Ishikawa (cell line): ENCODE data around the gene RNF150.

ENCODE experiments used
- CEBPB ChIP-seq: IDR thresholded peaks from 2 replicates; pipeline ENCODE4 v1.6.1; 2012
- CREB1 ChIP-seq: IDR thresholded peaks from 2 replicates; pipeline ENCODE4 v1.6.1; 2012; ENCODE audit warnings: low read depth
- EGR1 ChIP-seq: IDR thresholded peaks from 2 replicates; pipeline ENCODE4 v1.6.1; 2012
- EP300 ChIP-seq: IDR thresholded peaks from 2 replicates; pipeline ENCODE4 v1.6.1; 2012; ENCODE audit warnings: borderline replicate concordance
- FOXM1 ChIP-seq: IDR thresholded peaks from 2 replicates; pipeline ENCODE4 v1.6.1; 2012; ENCODE audit warnings: low read depth, borderline replicate concordance
- MAX ChIP-seq: IDR thresholded peaks from 2 replicates; pipeline ENCODE4 v1.6.1; 2012
- NFIC ChIP-seq: IDR thresholded peaks from 2 replicates; pipeline ENCODE4 v1.6.1; 2012
- RAD21 ChIP-seq: IDR thresholded peaks from 2 replicates; pipeline ENCODE4 v1.6.1; 2012; ENCODE audit warnings: low read depth
- TAF1 ChIP-seq: IDR thresholded peaks from 2 replicates; pipeline ENCODE4 v1.6.1; 2012; ENCODE audit warnings: low read depth, mild to moderate bottlenecking
- TCF12 ChIP-seq: IDR thresholded peaks from 2 replicates; pipeline ENCODE4 v1.6.1; 2012; ENCODE audit warnings: low read depth
- TEAD4 ChIP-seq: IDR thresholded peaks from 2 replicates; pipeline ENCODE4 v1.6.1; 2012
- YY1 ChIP-seq: IDR thresholded peaks from 2 replicates; pipeline ENCODE4 v1.6.1; 2012; ENCODE audit warnings: low read depth
- ZBTB7A ChIP-seq: IDR thresholded peaks from 2 replicates; pipeline ENCODE4 v1.6.1; 2012; ENCODE audit warnings: low read depth
- TF ChIP-seq, protein P1 (sequence below): IDR thresholded peaks from 2 replicates; pipeline ENCODE4 v1.6.1; 2012
- TF ChIP-seq, protein P2 (sequence below): IDR thresholded peaks from 2 replicates; pipeline ENCODE4 v1.6.1; 2012; ENCODE audit warnings: low read depth, mild to moderate bottlenecking

RNF150 gene

DNA sequence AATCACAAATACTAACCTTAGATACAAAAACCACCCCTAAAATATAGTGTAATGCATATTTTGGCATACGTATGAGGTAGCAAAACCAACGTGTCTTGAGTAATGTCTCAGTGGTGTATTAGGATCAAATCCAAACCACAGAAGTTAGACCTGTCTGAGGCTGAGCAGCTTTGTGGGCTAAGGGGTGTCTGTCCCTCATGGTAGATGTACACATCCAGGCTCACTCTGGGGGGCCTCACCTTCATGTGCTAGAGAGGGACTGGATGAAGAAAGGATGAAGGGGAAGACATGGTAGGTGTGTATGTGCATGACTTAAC, 189.1 kb downstream of the RNF150 start:
- TF ChIP-seq TAF1 (no peak), MAX (no peak), YY1 (no peak), EP300 (no peak), CREB1 (no peak), ZBTB7A (no peak), RAD21 (no peak)
- TF ChIP-seq, protein P1, sequence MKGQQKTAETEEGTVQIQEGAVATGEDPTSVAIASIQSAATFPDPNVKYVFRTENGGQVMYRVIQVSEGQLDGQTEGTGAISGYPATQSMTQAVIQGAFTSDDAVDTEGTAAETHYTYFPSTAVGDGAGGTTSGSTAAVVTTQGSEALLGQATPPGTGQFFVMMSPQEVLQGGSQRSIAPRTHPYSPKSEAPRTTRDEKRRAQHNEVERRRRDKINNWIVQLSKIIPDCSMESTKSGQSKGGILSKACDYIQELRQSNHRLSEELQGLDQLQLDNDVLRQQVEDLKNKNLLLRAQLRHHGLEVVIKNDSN, result no peak
- TF ChIP-seq, protein P2, sequence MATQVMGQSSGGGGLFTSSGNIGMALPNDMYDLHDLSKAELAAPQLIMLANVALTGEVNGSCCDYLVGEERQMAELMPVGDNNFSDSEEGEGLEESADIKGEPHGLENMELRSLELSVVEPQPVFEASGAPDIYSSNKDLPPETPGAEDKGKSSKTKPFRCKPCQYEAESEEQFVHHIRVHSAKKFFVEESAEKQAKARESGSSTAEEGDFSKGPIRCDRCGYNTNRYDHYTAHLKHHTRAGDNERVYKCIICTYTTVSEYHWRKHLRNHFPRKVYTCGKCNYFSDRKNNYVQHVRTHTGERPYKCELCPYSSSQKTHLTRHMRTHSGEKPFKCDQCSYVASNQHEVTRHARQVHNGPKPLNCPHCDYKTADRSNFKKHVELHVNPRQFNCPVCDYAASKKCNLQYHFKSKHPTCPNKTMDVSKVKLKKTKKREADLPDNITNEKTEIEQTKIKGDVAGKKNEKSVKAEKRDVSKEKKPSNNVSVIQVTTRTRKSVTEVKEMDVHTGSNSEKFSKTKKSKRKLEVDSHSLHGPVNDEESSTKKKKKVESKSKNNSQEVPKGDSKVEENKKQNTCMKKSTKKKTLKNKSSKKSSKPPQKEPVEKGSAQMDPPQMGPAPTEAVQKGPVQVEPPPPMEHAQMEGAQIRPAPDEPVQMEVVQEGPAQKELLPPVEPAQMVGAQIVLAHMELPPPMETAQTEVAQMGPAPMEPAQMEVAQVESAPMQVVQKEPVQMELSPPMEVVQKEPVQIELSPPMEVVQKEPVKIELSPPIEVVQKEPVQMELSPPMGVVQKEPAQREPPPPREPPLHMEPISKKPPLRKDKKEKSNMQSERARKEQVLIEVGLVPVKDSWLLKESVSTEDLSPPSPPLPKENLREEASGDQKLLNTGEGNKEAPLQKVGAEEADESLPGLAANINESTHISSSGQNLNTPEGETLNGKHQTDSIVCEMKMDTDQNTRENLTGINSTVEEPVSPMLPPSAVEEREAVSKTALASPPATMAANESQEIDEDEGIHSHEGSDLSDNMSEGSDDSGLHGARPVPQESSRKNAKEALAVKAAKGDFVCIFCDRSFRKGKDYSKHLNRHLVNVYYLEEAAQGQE, result no peak

DNA sequence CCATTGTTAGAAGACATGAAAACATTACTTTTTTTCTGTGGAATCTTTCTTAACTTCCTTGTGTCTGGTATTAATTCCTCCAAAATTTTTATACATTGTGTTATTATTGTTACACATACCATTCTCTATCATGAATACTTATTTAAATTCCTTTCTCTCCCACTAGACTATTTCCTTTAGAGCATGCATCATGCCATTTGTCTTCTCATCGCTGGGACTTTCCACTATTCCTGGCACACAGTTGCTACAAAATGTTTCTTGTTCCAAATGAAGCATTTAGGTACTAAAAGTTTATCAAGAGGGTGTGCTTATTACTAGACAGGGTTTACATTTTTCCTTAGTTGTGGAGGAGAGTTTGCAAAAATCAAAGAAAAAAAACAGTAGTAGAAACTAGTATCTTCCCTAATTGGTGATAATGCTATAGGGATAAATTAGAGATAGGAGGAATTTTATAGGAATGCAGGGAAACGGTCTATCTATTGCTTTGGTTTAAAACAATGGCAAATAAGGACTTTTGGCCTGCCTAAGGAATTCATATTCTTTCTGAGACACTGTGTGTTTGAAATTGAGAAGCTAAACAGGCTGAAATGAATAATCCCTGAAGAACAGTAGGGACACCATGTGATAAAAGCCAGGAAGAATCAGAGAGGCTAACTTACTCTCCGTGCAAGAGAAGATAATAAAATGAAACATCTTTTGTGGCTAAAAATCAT, 189.6 kb downstream of the RNF150 start:
- no peak for TF ChIP-seq MAX
- TF ChIP-seq, protein P2, result no peak
- no peak for TF ChIP-seq FOXM1
- no peak for TF ChIP-seq CREB1
- no peak for TF ChIP-seq CEBPB
- no peak for TF ChIP-seq NFIC

DNA sequence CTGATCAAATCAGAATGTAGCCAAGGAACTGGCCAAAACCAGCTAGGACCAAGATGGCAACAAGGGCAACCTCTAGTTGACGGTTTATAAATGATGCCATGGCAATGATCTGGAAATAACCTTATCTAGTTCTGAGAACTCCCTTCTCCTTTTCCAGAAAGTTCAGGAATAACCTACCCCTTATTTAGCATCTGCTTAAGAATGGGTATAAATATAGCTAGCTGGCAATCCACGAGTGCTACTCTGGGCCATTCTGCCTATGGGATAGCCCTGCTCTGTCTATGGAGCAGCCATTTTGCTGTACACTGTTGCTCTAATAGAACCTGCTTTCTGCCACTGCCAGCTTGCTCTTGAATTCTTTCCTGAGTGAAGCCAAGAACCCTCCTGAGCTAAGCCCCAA, 192.7 kb downstream of the RNF150 start:
- TF ChIP-seq NFIC, result no peak
- no peak for TF ChIP-seq ZBTB7A
- no peak for TF ChIP-seq CEBPB

DNA sequence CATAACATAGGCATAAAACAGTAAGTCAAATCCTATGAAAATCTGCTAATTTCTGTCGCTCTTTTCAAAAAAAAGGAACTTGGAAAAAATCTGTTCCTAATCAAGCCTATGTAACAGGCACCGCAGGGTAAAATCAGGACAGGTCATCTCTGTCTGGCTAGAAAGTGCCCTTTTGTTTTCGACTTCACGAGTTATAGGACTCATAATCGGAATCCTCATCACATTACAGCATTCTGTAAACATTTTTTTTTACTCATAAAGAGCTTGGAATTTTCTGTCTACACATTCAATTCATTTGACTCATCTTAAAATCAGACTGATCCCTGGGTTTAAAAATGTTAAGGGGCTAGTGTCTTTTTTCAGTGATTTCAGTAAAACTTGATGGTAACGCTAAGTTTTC, 195.4 kb downstream of the RNF150 start:
- TF ChIP-seq EP300, result no peak

- TF ChIP-seq TAF1 (no peak), TEAD4 (no peak), YY1 (no peak), EGR1 (no peak), RAD21 (no peak), EP300 (no peak), CEBPB (no peak), NFIC (no peak), CREB1 (no peak), TCF12 (no peak), ZBTB7A (no peak), MAX (no peak), FOXM1 (no peak)
- TF ChIP-seq, protein P2, result no peak
- TF ChIP-seq, protein P1, result no peak
Measured at GRCh38 chr4:140935254-140935653, 198.0 kb downstream of the RNF150 start.
